Midbrain (tissue), 1 donor: ENCODE data around the gene GRK1.
"Not testable (repeated sequence)": the region's sequence is repeated elsewhere in the genome, so short reads cannot be mapped to it uniquely, and the experiment has no call there.

Source experiments
- DNase-seq: peaks from one replicate; lab custom pipeline; 2025; lab: John Stamatoyannopoulos, UW

Gene GRK1

GRCh38 chr13:113665597-113666328 lies 1.3 kb upstream of the GRK1 start:
- DNase-seq: no peak

DNA sequence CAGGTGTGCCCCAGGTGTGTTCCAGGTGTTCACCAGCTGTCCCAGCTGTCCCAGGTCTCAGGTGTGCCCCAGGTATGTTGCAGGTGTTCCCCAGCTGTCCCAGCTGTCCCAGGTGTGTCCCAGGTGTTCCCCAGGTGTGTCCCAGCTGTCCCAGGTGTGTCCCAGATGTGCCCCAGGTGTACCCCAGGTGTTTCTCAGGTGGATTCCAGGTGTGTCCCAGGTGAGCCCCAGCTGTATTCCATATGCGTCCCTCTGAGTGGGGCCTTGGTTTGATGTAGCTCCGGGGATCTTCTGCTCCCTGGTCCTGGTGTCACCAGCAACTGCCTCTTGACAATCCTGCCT lies 719 bp upstream of the GRK1 start:
- DNase-seq: no peak

DNA sequence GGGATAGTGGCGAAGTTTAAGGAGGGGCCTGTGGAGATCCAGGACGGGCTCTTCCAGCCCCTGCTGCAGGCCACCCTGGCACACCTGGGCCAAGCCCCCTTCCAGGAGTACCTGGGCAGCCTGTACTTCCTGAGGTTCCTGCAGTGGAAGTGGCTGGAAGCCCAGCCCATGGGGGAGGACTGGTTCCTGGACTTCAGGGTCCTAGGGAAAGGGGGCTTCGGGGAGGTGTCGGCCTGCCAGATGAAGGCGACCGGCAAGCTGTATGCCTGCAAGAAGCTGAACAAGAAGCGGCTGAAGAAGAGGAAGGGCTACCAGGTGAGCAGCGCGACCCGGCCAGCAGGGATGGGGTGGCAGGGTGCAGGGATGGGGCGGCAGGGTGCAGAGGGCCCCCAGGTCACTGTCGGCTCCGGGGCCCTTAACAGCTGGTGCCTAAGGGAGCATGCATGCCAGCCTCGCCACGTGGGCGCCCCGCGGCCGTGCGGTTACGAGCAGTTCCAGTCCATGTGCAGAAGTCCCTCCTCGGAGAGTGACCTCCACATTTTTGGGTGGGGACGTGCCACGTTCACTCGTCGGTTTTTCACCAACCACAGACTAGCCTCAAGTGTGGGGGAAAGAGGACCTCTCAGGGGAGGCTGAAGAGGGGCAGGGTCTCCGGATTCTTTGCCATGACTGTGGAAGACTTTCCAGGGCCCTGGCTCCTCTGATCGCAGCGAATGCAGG lies 912 bp downstream of the GRK1 start:
- DNase-seq: no peak

- no peak for DNase-seq
These were observed 1.5 kb downstream of the GRK1 start for GRCh38 chr13:113668491-113668971.

GRCh38 chr13:113669231-113669754 lies 2.3 kb downstream of the GRK1 start:
- no peak for DNase-seq

GRCh38 chr13:113669755-113670341 lies 2.8 kb downstream of the GRK1 start:
- no peak for DNase-seq

- no peak for DNase-seq
These were observed 3.5 kb downstream of the GRK1 start for GRCh38 chr13:113670541-113670940.

DNA sequence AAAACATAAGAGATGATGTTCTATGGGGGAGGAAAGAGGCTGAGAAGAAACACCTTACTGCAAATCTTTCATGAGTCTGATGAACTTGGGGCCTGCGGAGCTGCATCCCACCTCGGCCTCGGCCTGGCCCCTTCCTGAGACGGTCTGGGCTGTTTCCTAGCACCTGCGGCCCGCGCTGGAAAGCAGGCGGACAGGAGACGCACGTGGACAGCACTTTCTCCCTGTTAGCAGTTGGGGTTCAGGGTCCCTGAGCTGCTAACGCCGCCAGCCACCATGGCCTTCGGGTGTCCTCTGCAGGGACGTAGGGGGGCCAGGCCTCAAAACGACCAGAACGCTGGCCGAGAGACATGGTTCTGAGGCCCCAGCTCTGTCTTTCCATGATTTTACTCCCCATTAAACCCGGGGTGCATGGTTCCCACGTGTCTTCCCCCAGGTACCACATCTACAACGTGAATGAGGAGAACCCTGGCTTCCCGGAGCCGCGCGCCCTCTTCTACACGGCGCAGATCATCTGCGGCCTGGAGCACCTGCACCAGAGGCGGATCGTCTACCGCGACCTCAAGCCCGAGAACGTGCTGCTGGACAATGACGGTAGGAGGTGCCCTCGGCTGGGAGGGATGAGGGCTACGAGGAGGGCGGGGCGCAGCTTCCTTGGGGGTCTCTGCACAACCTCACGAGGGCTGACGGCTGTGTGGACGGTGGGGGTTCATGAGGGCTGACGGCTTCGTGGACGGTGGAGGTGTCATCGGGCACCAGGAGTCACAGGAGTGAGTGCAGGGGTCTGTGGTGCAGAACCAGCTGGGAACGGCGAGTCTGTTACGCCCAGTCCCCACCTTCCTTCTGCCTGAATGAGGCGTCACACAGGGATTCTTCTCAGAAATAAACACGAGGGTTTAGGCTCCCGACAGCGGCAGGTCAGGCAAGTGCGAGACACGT lies 4.3 kb downstream of the GRK1 start:
- no peak for DNase-seq

DNA sequence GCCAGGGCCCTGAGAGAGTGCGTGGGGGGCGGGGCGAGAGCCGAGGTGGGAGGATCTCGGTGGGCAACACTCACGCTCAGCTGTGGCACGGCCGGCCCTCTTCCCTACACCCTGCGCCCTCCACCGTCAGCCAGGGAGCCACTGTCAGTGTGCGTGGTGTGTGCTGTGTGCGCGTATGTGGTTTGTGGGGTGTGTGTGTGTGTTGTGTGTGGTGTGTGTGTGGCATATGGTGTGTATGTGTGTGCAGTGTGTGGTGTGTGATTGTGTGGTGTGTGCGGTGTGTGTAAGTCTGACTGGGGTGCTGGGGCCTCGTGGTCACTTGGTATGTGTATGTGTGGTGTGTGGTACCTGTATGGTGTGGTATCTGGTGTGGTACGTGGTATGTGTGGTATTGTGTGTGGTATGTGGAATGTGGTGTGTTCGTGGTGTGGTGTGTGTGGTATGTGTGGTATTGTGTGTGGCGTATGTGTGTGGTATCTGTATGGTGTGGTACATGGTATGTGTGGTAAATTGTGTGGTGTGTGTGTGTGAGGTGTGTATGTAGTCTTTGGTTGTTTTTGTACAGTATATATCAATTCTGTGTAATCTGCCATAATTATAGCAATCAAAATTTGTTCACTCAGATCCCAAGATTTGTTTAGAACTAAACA lies 5.1 kb downstream of the GRK1 start:
- DNase-seq: no peak

DNA sequence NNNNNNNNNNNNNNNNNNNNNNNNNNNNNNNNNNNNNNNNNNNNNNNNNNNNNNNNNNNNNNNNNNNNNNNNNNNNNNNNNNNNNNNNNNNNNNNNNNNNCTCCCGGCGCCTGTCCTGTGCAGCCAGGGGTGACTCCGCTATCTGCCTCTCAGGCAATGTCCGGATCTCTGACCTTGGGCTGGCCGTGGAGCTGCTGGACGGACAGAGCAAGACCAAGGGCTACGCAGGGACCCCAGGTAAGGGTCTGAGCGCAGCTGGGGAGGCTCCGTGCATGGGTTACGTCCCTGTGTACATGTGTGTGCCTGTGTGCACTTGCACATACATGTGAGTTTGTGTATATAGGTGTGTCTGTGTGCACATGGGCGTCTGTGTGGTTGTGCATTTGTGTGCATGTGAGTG lies 55.9 kb downstream of the GRK1 start:
- DNase-seq: no peak

DNA sequence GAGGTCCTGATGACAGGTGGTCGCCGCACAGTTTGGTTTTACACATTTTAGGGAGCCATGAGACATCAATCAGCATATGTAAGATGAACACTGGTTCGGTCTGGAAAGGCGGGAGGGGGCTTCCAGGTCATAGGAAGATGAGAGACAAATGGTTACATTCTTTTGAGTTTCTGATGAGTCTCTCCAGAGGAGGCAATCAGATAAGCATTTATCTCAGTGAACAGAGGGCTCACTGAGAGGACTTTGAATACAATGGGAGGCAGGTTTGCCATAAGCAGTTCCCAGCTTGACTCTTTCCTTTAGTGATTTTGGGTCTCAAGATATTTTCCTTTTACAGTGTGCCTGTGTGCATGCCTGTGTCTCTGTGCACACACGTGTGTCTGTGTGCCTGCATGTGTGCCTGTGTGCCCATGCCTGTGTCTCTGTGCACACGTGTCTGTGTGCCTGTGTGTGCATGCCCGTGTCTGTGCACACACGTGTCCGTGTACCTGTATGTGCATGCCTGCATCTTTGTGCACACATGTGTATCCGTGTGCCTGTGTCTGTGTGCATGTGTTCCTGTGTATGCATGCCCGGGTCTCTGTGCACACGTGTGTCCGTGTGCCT lies 56.5 kb downstream of the GRK1 start:
- no peak for DNase-seq

- DNase-seq: no peak
These were observed 57.2 kb downstream of the GRK1 start for GRCh38 chr13:113724016-113724758.

- peak; percentile 81 for DNase-seq
These were observed 57.8 kb downstream of the GRK1 start for GRCh38 chr13:113724780-113725315.

DNA sequence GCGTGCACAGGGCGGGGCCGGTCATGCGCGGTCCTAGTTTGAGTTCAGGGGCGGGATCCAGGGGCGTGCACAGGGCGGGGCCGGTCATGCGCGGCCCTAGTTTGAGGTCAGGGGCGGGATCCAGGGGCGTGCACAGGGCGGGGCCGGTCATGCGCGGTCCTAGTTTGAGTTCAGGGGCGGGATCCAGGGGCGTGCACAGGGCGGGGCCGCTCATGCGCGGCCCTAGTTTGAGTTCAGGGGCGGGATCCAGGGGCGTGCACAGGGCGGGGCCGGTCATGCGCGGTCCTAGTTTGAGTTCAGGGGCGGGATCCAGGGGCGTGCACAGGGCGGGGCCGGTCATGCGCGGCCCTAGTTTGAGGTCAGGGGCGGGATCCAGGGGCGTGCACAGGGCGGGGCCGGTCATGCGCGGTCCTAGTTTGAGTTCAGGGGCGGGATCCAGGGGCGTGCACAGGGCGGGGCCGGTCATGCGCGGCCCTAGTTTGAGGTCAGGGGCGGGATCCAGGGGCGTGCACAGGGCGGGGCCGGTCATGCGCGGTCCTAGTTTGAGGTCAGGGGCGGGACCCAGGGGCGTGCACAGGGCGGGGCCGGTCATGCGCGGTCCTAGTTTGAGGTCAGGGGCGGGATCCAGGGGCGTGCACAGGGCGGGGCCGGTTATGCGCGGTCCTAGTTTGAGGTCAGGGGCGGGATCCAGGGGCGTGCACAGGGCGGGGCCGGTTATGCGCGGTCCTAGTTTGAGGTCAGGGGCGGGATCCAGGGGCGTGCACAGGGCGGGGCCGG lies 58.5 kb downstream of the GRK1 start:
- DNase-seq: not testable (repeated sequence)

DNA sequence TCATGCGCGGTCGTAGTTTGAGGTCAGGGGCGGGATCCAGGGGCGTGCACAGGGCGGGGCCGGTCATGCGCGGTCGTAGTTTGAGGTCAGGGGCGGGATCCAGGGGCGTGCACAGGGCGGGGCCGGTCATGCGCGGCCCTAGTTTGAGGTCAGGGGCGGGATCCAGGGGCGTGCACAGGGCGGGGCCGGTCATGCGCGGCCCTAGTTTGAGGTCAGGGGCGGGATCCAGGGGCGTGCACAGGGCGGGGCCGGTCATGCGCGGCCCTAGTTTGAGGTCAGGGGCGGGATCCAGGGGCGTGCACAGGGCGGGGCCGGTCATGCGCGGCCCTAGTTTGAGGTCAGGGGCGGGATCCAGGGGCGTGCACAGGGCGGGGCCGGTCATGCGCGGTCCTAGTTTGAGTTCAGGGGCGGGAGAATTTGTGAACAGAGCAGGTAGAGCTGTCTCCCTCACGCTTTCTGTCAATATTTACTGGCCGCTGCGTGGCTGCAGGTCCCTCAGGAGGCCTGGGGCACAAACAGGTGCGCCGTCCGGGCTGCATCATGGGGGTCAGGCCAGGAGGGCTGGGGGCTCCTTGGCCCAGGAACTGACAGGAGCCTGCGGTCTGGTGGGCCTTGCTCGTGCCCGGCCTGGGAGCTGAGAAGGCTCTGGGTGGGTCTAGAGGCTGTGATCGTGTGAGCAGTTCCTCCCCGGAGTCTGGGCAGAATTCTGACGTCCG lies 59.2 kb downstream of the GRK1 start:
- DNase-seq: peak; percentile 16

DNA sequence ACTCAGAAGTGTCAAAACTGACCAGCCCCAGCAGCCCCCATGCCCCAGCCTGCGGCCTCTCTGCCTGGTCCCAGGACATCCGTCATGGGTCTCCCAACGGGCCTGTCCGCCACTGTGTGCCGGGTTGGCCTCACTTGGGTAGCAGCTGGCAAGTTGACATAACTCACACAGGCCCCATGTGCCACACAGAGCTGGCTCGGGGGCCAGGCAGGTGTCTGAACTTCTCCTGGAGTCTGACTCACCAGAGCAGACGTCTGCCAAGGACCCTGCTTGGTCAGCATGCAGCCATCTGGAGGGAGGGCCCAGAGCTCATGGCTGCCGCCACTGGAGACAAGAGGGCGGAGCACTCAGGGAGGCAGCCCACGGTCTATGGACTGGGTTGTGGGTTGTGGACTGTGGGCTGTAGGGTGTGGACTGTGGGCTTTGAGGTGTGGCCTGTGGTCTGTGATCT lies 60.0 kb downstream of the GRK1 start:
- no peak for DNase-seq

GRCh38 chr13:113728571-113729054 lies 61.6 kb downstream of the GRK1 start:
- no peak for DNase-seq
